Activated B cell treated with CpG ODN at 0.5 μM for 24 hours (primary cell): ENCODE results near the gene HUS1. TPM values are rescaled to one million over a fixed set of nuclear protein-coding genes. Genes with fewer than 3 reads are reported as not detected.

Source experiments
- ATAC-seq: fragments of 200-7000 bp; cut with Tn5 transposase; one replicate; pipeline ENCODE4 v1.10.0; 2021; ENCODE audit warnings: low read depth, mild to moderate bottlenecking, moderate library complexity
- CTCF ChIA-PET: fragments of 350-600 bp; sonication (Branson Sonifier 250); formaldehyde crosslinking; loops from one replicate; lab custom pipeline; 2021; ENCODE audit warnings: antibody characterized with exemption; lab: Charles Lee
- POLR2A ChIA-PET: fragments of 350-600 bp; sonication (Branson Sonifier 250); formaldehyde crosslinking; loops from one replicate; lab custom pipeline; 2021; ENCODE audit warnings: antibody characterized with exemption; lab: Charles Lee
- DNase-seq: peaks from one replicate; pipeline ENCODE4 v3.0.0; 2022
- H3K27ac Mint-ChIP-seq: one replicate; pipeline ENCODE4 v1.8.0; 2020; ENCODE audit warnings: mixed read lengths
- H3K27me3 Mint-ChIP-seq: one replicate; pipeline ENCODE4 v1.8.0; 2021; ENCODE audit warnings: mixed read lengths
- H3K36me3 Mint-ChIP-seq: one replicate; pipeline ENCODE4 v1.8.0; 2021; ENCODE audit warnings: low read depth, mixed read lengths
- H3K4me1 Mint-ChIP-seq: one replicate; pipeline ENCODE4 v1.8.0; 2021; ENCODE audit warnings: mixed read lengths
- H3K4me3 Mint-ChIP-seq: one replicate; pipeline ENCODE4 v1.8.0; 2020; ENCODE audit warnings: mild to moderate bottlenecking, mixed read lengths
- H3K9me3 Mint-ChIP-seq: one replicate; pipeline ENCODE4 v1.8.0; 2020; ENCODE audit warnings: mixed read lengths
- CTCF ChIP-seq: fragments of 200-600 bp; IDR thresholded peaks from one replicate; pipeline ENCODE4 v1.8.0; 2022; ENCODE audit warnings: antibody characterized with exemption, mild to moderate bottlenecking
- intact Hi-C: fragments of 100-400 bp; cut with micrococcal nuclease; formaldehyde crosslinking; loops from one replicate; pipeline ENCODE4 v1.15.1; 2024
- total RNA-seq: library from RNA; stranded (reverse); gene quantifications from 2 replicates; pipeline ENCODE4 v1.2.3, GENCODE V29; 2022

HUS1 gene
- total RNA-seq, 1 donor from 2014 or later, result 42.5 TPM

DNA sequence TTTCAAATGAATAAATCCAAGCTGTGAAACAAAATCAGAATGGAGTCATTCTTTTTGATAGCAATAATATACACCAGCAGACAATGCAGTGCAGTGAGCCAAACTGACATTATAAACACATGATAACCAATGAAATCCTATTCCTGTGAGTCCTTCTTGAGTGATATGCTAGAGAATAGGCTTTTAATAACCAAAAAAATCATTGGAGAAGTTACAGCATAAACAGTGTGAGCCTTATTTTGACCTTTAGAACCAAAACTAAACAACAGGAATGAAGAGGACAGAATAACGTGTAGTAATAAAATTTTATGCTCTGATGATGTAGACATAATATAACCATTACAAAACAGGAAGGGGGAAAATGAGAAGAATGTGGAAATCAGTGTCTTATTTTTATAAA lies 8.7 kb downstream of the HUS1 start:
- no peaks in the 10 kb centered on the region for H3K9me3 Mint-ChIP-seq
- DNase-seq (no peak), ATAC-seq (no peak)
- peaks cover 88% of the 10 kb centered on the region for H3K36me3 Mint-ChIP-seq
- ChIA-PET POLR2A (no interaction called here), CTCF (interaction anchor here (0.8 kb wide), 1 partner anchor 80 kb away, joined by 3 read pairs; no protein-coding TSS in a partner anchor)
- no peaks in the 10 kb centered on the region for H3K27me3 Mint-ChIP-seq
- TF ChIP-seq CTCF, result no peak
- intact Hi-C loops, result no loop called here
- H3K4me1 Mint-ChIP-seq, result peaks cover 27% of the 10 kb centered on the region
- H3K4me3 Mint-ChIP-seq, result no peak overlapping the region
- no peak overlapping the region for H3K27ac Mint-ChIP-seq

GRCh38 chr7:47968847-47969774 lies 10.3 kb downstream of the HUS1 start:
- DNase-seq, result peak; percentile 48
- H3K4me3 Mint-ChIP-seq, result no peak overlapping the region
- H3K9me3 Mint-ChIP-seq, result no peaks in the 10 kb centered on the region
- peak; percentile 77 for ATAC-seq
- ChIA-PET POLR2A (interaction anchor here (1.7 kb wide), 1 partner anchor 23 kb away, joined by 4 read pairs; no protein-coding TSS in a partner anchor), CTCF (interaction anchor here (0.5 to 2.3 kb wide), 10 partner anchors 8 to 703 kb away, joined by 3 to 29 read pairs (median 5); no protein-coding TSS in a partner anchor)
- peaks cover 23% of the 10 kb centered on the region for H3K4me1 Mint-ChIP-seq
- no peaks in the 10 kb centered on the region for H3K27me3 Mint-ChIP-seq
- no peak overlapping the region for H3K27ac Mint-ChIP-seq
- H3K36me3 Mint-ChIP-seq, result peaks cover 91% of the 10 kb centered on the region
- intact Hi-C loops, result loop anchor here (1.0 kb wide), 5 partner anchors 24 to 703 kb away; no protein-coding TSS in a partner anchor
- peak; percentile 86 for TF ChIP-seq CTCF

GRCh38 chr7:47967708-47968107 lies 11.7 kb downstream of the HUS1 start:
- Mint-ChIP-seq H3K9me3 (no peaks in the 10 kb centered on the region), H3K27me3 (no peaks in the 10 kb centered on the region), H3K36me3 (peaks cover 91% of the 10 kb centered on the region), H3K4me3 (no peak overlapping the region), H3K27ac (no peak overlapping the region), H3K4me1 (peaks cover 13% of the 10 kb centered on the region)
- ChIA-PET POLR2A (no interaction called here), CTCF (interaction anchor here (1.0 kb wide), 1 partner anchor 22 kb away, joined by 5 read pairs; no protein-coding TSS in a partner anchor)
- no peak for TF ChIP-seq CTCF
- ATAC-seq (no peak), DNase-seq (no peak)
- intact Hi-C loops, result no loop called here

GRCh38 chr7:47967123-47967522 lies 12.3 kb downstream of the HUS1 start:
- CTCF ChIA-PET, result interaction anchor here (1.0 kb wide), 1 partner anchor 22 kb away, joined by 5 read pairs; no protein-coding TSS in a partner anchor
- Mint-ChIP-seq H3K4me3 (no peak overlapping the region), H3K27me3 (no peaks in the 10 kb centered on the region), H3K27ac (no peak overlapping the region), H3K4me1 (peaks cover 13% of the 10 kb centered on the region), H3K9me3 (no peaks in the 10 kb centered on the region), H3K36me3 (peaks cover 91% of the 10 kb centered on the region)
- intact Hi-C loops, result no loop called here
- ATAC-seq (no peak), DNase-seq (no peak)
- POLR2A ChIA-PET, result no interaction called here
- TF ChIP-seq CTCF, result no peak

- intact Hi-C loops, result no loop called here
- ChIA-PET CTCF (interaction anchor here (1.1 to 1.5 kb wide), 2 partner anchors 21 to 26 kb away, joined by 3 to 4 read pairs; no protein-coding TSS in a partner anchor), POLR2A (no interaction called here)
- peaks cover 13% of the 10 kb centered on the region for H3K4me1 Mint-ChIP-seq
- peaks cover 96% of the 10 kb centered on the region for H3K36me3 Mint-ChIP-seq
- H3K4me3 Mint-ChIP-seq, result no peak overlapping the region
- DNase-seq (no peak), ATAC-seq (no peak)
- no peaks in the 10 kb centered on the region for H3K9me3 Mint-ChIP-seq
- H3K27ac Mint-ChIP-seq, result no peak overlapping the region
- TF ChIP-seq CTCF, result no peak
- H3K27me3 Mint-ChIP-seq, result no peaks in the 10 kb centered on the region
These were observed 14.0 kb downstream of the HUS1 start for GRCh38 chr7:47965456-47965855.
